ENCODE measurements around the gene WDR64. TPM values are rescaled to one million over a fixed set of nuclear protein-coding genes. Genes with fewer than 3 reads are reported as not detected.

The WDR64 gene
- total and polyA plus RNA-seq, 8 donors = 0.17 to 0.33 (median 0.28) TPM; not detected in 3

- intact Hi-C loops (cut with DNase I) = no loop called here
- no peaks in the 10 kb centered on the region for H3K9me3 ChIP-seq
- no peaks in the 10 kb centered on the region for H3K4me1 ChIP-seq
- ATAC-seq (no peak), DNase-seq (no peak)
- no peak overlapping the region for H3K4me3 ChIP-seq
- no peak overlapping the region for H3K27ac ChIP-seq
- H3K27me3 ChIP-seq = no peaks in the 10 kb centered on the region
- TF ChIP-seq CTCF (IDR thresholded peaks at IDR 0.05) = no peak
- H3K36me3 ChIP-seq = no peaks in the 10 kb centered on the region
Measured at GRCh38 chr1:241837901-241838300, 185.8 kb downstream of the WDR64 start.

GRCh38 chr1:241838897-241839296, 186.8 kb downstream of the WDR64 start:
- no peak overlapping the region for H3K27ac ChIP-seq
- H3K27me3 ChIP-seq = no peaks in the 10 kb centered on the region
- no peaks in the 10 kb centered on the region for H3K9me3 ChIP-seq
- TF ChIP-seq CTCF (IDR thresholded peaks at IDR 0.05) = no peak
- no peaks in the 10 kb centered on the region for H3K36me3 ChIP-seq
- no peak for DNase-seq
- no peak for ATAC-seq
- no peak overlapping the region for H3K4me3 ChIP-seq
- no peaks in the 10 kb centered on the region for H3K4me1 ChIP-seq
- intact Hi-C loops (cut with DNase I) = no loop called here

- no peaks in the 10 kb centered on the region for H3K9me3 ChIP-seq
- no peaks in the 10 kb centered on the region for H3K36me3 ChIP-seq
- DNase-seq (no peak), ATAC-seq (peak; percentile 44)
- no peak overlapping the region for H3K4me3 ChIP-seq
- intact Hi-C loops (cut with DNase I) = no loop called here
- H3K27me3 ChIP-seq = no peaks in the 10 kb centered on the region
- no peak for TF ChIP-seq CTCF (IDR thresholded peaks at IDR 0.05)
- H3K4me1 ChIP-seq = no peaks in the 10 kb centered on the region
- H3K27ac ChIP-seq = no peak overlapping the region
Measured at GRCh38 chr1:241839369-241839979, 187.4 kb downstream of the WDR64 start.

GRCh38 chr1:241840164-241840563, 188.1 kb downstream of the WDR64 start:
- Histone ChIP-seq H3K36me3 (no peaks in the 10 kb centered on the region), H3K4me3 (no peak overlapping the region), H3K27me3 (no peaks in the 10 kb centered on the region), H3K27ac (no peak overlapping the region), H3K9me3 (no peaks in the 10 kb centered on the region), H3K4me1 (no peaks in the 10 kb centered on the region)
- TF ChIP-seq CTCF (IDR thresholded peaks at IDR 0.05) = no peak
- intact Hi-C loops (cut with DNase I) = no loop called here
- DNase-seq = no peak
- ATAC-seq = no peak

GRCh38 chr1:241841691-241842090, 189.6 kb downstream of the WDR64 start:
- H3K27me3 ChIP-seq = no peaks in the 10 kb centered on the region
- TF ChIP-seq CTCF (IDR thresholded peaks at IDR 0.05) = no peak
- no peak for ATAC-seq
- no peaks in the 10 kb centered on the region for H3K9me3 ChIP-seq
- intact Hi-C loops (cut with DNase I) = no loop called here
- no peak for DNase-seq
- H3K4me1 ChIP-seq = no peaks in the 10 kb centered on the region
- no peak overlapping the region for H3K4me3 ChIP-seq
- H3K36me3 ChIP-seq = no peaks in the 10 kb centered on the region
- no peak overlapping the region for H3K27ac ChIP-seq
